Frontal cortex (tissue), 4 donors: ENCODE results near the gene LHB. TPM values are rescaled to one million over a fixed set of nuclear protein-coding genes. Genes with fewer than 3 reads are reported as not detected.

ENCODE experiments used
- DNase-seq, 2 donors: peaks; one replicate each; pipeline ENCODE4 v3.0.0; 2012; ENCODE audit warnings: low spot score in 2 of 2
- FAIRE-seq: peaks from 2 replicates; lab custom pipeline; 2012; peaks lifted over from hg19 to GRCh38; lab: Jason Lieb, UNC
- total RNA-seq: library from RNA; depleted of rRNA; stranded (reverse); fragments of >200 nt; gene quantifications from one replicate; pipeline ENCODE4 v1.2.3, GENCODE V29; 2014
- donor health status: control.
- donor health status: control.
- donor health status: control.

LHB gene
- total RNA-seq, 1 donor from 2014 or later = not detected

GRCh38 chr19:48989701-48990291, 27.1 kb downstream of the LHB start:
- FAIRE-seq (no peak), DNase-seq (no peak)

- no peak for FAIRE-seq
Observed at GRCh38 chr19:48988860-48989259, 28.0 kb downstream of the LHB start.

GRCh38 chr19:48988286-48988685, 28.6 kb downstream of the LHB start:
- DNase-seq (no peak), FAIRE-seq (no peak)

More at GRCh38 chr19:48988860-48989259, 28.0 kb downstream of the LHB start:
- DNase-seq = no peak

- FAIRE-seq (no peak), DNase-seq (no peak)
Observed at GRCh38 chr19:48987323-48987722, 29.6 kb downstream of the LHB start.

- no peak for FAIRE-seq
Observed at GRCh38 chr19:48986211-48986610, 30.7 kb downstream of the LHB start.

GRCh38 chr19:48985711-48986110, 31.2 kb downstream of the LHB start:
- no peak for DNase-seq
- FAIRE-seq = no peak

More at GRCh38 chr19:48986211-48986610, 30.7 kb downstream of the LHB start:
- DNase-seq = no peak

- no peak for FAIRE-seq
- no peak for DNase-seq
Observed at GRCh38 chr19:48982280-48982679, 34.6 kb downstream of the LHB start.

- DNase-seq (no peak), FAIRE-seq (no peak)
Observed at GRCh38 chr19:48977061-48977460, 39.8 kb downstream of the LHB start.

- FAIRE-seq (no peak), DNase-seq (no peak)
Observed at GRCh38 chr19:48975947-48976847, 40.7 kb downstream of the LHB start.

GRCh38 chr19:48970923-48971395, 45.9 kb downstream of the LHB start:
- DNase-seq (peak in 1 of 2 donors; percentile 72), FAIRE-seq (no peak)

GRCh38 chr19:48970139-48970766, 46.6 kb downstream of the LHB start:
- DNase-seq (no peak), FAIRE-seq (no peak)

GRCh38 chr19:48969276-48970138, 47.4 kb downstream of the LHB start:
- no peak for FAIRE-seq
- DNase-seq = no peak

GRCh38 chr19:48968813-48969218, 48.1 kb downstream of the LHB start:
- no peak for DNase-seq
- FAIRE-seq = no peak

- DNase-seq (no peak), FAIRE-seq (no peak)
Observed at GRCh38 chr19:48968179-48968661, 48.7 kb downstream of the LHB start.

GRCh38 chr19:48967346-48968178, 49.3 kb downstream of the LHB start:
- no peak for FAIRE-seq
- DNase-seq = no peak

GRCh38 chr19:48966541-48967345, 50.1 kb downstream of the LHB start:
- DNase-seq = no peak
- no peak for FAIRE-seq
